NOMO-1 treated with DMSO at 0.1 percent for 48 hours (cell line): ENCODE measurements around the gene ECHDC3.

Source experiments
- DNase-seq: peaks from one replicate; lab custom pipeline; 2025; ENCODE audit not compliant: unreplicated experiment; lab: John Stamatoyannopoulos, UW

Gene ECHDC3

GRCh38 chr10:11810313-11810766, 68.2 kb downstream of the ECHDC3 start:
- DNase-seq = no peak

GRCh38 chr10:11810973-11811372, 68.8 kb downstream of the ECHDC3 start:
- DNase-seq = no peak

- DNase-seq = no peak
Observed at GRCh38 chr10:11813177-11813576, 71.0 kb downstream of the ECHDC3 start.
